Retina (tissue), 1 donor: ENCODE results near the gene FCGR3A.
"Not testable (repeated sequence)": the region's sequence is repeated elsewhere in the genome, so short reads cannot be mapped to it uniquely, and the experiment has no call there.

Experiments used
- DNase-seq: peaks from one replicate; pipeline ENCODE4 v3.0.0-alpha.2; 2016

FCGR3A gene

GRCh38 chr1:161556143-161556542 is 6.5 kb upstream of the FCGR3A start:
- not testable (repeated sequence) for DNase-seq

DNA sequence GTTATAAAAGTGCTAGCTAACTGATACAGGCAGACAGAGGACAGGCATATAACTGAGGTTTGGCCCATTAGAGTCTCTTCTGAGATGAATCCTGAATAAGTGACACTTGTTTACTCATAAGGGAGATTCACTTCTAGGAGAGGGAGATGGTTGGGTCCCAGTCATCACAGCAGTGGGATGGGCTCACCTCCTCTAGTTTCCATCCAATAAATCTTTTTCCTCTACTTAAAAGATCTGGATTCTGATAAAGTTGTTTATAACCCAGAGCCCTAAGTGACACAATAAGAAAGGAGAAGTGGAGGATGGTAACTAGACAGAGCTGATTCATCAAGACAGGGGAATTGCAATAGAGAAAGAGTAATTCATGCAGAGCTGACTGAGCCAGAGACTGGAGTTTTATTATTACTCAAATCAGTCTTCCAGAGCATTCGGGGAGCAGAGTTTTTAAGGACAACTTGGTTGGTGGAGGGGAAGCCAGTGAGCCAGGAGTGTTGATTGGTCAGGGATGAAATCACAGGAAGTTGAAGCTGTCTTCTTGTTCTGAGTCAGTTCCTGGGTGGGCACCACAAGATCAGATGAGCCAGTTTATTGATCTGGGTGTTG is 5.3 kb upstream of the FCGR3A start:
- DNase-seq = not testable (repeated sequence)

GRCh38 chr1:161554340-161554739 is 4.7 kb upstream of the FCGR3A start:
- DNase-seq = not testable (repeated sequence)

DNA sequence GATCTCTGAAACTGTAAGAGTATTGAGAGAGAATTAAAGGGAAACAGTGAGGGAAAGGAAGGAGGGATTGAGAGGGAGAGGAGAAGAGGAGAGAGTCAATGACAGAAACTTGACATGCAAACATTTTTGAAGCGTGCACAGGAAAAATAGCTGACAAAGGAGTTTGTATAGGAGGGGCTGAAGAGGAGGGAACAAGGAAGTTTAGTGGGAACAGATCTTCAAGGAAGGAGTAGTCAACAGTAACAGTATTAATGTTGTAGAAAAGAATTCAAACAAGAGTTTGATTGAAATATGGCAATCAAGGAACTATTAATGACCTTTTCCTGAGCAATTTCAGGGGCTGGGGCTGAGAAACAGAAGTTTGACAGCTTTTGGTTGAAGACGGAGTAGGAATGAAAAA is 4.0 kb upstream of the FCGR3A start:
- not testable (repeated sequence) for DNase-seq

- not testable (repeated sequence) for DNase-seq
Measured at GRCh38 chr1:161550942-161551341, 1.3 kb upstream of the FCGR3A start.

GRCh38 chr1:161548749-161549406 is 740 bp downstream of the FCGR3A start:
- not testable (repeated sequence) for DNase-seq

DNA sequence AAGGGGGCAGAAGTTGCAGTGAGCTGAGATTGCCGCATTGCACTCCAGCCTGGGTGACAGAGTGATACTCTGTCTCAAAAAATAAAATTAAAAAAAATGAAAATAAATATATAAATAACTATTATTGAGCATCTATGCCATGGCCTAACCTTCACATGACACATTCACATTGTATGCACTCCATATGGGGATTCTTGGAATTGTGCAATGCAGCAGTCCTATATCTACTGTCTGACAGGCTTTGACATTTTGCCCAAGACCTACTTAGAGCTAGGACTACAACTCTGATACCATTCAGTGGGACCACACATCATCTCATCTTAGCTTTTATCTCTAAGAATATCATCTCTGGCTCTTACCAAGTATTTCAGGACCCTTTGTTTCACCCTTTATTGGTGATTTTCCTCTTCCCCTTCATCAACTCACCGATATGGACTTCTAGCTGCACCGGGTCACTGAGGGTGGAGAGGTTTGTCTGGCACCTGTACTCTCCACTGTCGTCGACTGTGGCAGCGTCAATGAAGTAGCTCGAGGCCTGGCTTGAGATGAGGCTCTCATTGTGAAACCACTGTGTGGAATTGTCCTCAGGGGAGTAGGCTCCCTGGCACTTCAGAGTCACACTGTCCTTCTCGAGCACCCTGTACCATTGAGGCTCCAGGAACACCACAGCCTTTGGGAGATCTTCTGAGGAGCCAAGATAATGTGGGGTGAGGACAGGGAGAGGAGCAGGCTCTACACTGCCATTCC is 1.4 kb downstream of the FCGR3A start:
- DNase-seq = not testable (repeated sequence)

- not testable (repeated sequence) for DNase-seq
Measured at GRCh38 chr1:161545005-161545731, 4.5 kb downstream of the FCGR3A start.

DNA sequence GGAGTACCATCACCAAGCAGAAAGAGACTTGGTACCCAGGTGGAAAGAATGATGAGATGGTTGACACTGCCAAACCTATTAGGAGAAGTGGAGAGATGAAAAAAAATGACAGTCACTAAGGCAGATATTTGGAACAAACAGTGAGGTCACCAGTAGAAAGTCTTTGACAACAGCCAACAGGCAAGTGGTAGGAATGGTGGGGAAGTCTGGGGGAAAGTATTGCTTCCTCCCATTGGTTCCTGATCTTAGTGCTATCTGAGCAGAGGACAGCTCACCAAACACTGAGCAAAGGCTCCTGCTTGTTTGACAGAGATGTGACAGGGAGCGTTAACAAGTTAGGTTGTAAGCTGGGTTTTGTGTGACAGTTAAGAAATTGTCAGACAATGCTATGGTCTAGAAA is 6.5 kb downstream of the FCGR3A start:
- DNase-seq = not testable (repeated sequence)

- not testable (repeated sequence) for DNase-seq
Measured at GRCh38 chr1:161542091-161542559, 7.5 kb downstream of the FCGR3A start.

- DNase-seq = not testable (repeated sequence)
Measured at GRCh38 chr1:161540570-161540960, 9.1 kb downstream of the FCGR3A start.

GRCh38 chr1:161539731-161540569 is 9.7 kb downstream of the FCGR3A start:
- DNase-seq = peak; percentile 67

DNA sequence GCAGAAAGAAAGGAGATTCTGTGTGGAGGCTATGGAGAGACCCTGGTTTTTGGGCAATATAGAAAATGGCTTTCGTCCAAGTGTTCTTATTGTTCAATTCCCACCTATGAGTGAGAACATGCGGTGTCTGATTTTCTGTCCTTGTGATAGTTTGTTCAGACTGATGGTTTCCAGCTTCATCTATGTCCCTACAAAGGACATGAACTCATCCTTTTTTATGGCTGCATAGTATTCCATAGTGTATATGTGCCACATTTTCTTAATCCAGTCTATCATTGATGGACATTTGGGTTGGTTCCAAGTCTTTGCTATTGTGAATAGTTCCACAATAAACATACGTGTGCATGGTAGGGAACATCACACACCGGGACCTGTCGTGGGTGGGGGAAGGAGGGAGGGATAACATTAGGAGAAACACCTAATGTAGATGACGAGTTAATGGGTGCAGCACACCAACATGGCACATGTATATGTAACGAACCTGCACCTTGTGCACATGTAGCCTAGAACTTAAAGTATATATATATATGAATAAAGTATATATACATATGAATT is 10.6 kb downstream of the FCGR3A start:
- DNase-seq = not testable (repeated sequence)

- not testable (repeated sequence) for DNase-seq
Measured at GRCh38 chr1:161537068-161537669, 12.4 kb downstream of the FCGR3A start.

DNA sequence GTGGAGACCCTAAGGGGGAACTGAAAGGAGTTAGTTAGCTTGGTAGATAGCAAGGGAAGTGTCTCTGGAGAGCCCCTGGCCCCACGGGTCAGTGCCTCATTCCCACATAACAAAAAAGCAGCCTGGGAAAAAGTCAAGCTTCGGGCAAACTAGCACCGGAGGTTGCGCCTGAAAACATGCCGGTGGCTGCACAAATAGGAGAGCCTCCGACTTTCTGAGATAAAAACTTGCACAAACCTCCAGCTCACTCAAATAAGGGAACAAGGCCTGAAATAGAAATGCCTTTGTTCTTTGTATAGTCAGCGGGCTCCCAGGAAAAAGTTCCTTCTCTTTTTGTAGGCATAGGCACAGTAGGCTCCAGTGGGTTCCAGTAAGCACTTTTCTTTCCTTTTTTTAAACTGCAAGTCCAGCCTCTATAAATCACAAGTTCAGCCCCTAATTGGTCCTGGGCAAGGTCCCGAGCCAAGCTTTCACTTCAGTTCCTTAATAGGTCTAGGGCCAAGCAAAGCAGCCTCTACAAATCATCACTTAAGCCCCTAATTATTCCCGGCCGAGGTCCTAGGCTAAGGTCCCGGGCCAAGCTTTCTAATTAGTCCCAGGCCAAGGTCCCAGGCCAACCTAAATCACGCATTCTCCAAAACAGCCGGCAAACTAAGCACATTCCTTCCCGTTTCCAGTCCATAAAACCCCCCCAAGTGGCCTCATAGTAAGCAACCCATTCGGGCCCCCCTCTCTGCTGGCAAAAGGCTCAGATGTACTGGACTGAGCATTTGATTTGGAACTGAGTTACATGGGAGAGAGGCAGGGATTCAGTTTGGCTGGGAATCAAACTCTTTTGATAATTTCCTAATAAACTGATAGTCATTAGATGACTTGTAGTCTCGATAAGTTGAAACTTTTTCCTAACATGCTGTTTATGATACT is 16.7 kb downstream of the FCGR3A start:
- peak; percentile 60 for DNase-seq

GRCh38 chr1:161531986-161532643 is 17.5 kb downstream of the FCGR3A start:
- peak; percentile 35 for DNase-seq

- DNase-seq = peak; percentile 96
Measured at GRCh38 chr1:161530671-161531641, 18.7 kb downstream of the FCGR3A start.

GRCh38 chr1:161530158-161530557 is 19.5 kb downstream of the FCGR3A start:
- DNase-seq = peak; percentile 79
